ENCODE measurements around the gene DDX41.

The DDX41 gene

DNA sequence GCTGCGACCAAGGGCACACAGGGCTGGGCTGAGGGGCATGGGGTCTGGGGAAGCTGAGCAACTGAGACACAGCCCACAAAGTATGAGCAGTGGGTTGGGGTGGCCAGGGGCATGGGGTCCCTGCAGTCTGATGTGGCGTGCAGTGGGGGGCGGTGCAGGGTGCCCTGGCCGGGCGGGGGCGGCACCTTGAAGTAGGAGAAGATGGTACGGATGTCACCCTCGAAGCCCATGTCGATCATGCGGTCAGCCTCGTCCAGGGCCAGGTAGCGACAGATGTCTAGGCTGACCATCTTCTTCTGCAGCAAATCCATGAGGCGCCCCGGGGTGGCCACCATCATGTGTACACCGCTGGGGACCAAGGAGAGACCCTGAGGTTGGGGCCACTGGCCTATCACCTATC lies 3.3 kb downstream of the DDX41 start:
- DNase-seq (ENCODE audit: low spot score): no peak

DNA sequence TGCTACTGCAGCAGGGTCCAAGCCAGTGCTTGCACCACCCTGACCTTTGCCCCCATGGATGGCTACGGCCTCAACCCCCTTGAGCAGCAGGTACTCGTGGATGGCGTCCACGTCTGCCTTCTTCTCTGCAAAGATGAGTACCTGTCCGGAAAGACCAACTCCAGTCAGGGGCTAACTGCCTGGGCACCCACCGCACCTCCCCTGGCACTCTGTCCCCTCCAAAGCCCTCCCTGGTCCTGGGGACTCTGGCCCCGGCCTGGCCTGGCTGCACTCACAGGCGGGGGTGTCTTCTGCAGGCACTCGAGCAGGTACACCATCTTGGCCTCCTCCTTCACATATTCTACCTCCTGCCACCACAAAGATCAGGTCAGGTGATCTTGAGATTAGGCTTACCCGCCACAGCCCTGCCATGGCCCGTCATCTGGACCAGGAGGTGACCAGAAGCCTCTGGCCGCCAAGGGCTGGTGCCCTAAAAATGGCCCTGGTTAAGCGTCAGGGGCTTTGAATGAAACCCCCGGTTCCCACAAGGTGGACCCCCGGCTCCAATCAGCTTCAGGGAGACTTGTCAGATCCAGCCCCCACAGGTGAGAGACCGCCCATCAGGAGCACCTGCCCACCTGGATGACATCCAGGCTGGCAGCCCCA lies 3.9 kb downstream of the DDX41 start:
- no peak for DNase-seq (ENCODE audit: low spot score)

DNA sequence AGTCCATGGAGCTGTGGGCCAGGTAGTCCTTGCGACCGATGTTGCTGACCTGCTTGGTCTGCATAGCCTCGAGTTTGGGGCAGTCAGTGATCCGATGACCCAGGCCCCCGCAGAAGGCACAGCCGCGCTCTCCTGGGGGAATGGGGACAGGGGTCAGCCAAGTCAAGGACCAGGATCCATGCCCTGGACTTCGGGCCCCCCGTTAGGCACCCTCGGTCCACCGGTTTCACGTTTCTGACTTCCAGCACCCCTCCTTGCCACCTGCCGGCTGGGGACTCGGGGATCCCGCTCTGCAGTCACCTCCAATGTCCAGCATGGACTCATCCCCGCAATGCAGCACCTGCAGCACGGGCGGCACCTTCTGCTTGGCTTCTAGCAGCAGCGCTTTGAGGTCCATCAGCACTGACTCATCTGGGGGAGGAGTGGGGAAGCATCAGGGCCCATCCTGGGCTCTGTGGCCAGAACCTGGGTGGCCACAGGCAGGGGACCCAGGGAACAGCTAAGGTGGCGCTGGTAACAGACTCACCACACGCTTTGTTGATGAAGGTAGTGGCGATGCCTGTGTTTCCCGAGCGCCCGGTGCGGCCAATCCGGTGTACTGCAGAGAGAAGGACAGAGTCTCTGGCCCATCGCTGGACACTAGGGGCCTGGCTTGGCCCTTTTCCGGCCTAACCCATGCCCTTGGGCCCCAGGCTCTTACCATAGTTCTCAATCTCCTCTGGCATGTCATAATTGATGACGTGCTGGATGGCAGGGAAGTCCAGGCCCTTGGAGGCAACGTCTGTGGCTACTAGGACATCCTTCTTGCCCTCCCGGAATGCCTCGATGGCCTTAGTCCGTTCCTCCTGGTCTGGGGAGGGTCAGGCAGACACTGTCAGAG lies 4.7 kb downstream of the DDX41 start:
- no peak for DNase-seq (ENCODE audit: low spot score)

DNA sequence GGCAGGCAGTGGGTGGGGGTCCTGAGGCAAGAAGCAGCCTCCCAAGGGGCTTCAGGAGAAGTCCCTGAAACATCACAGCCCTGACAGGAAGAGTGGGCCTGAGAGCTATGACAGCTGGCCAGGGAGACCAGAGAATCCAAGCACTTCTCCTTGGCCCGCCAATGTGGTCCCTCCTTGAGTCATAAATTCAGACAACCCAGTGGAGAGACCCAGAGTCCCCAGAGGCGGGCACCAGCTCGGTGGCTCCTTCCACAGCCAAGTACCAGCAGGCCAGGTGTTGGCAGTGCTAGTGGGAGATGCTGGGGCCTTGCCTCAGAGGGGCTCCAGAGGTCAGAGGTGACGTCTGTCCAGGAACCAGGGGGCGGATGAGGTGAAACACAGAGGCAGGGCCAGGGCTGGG lies 5.6 kb downstream of the DDX41 start:
- DNase-seq (ENCODE audit: low spot score): no peak

DNA sequence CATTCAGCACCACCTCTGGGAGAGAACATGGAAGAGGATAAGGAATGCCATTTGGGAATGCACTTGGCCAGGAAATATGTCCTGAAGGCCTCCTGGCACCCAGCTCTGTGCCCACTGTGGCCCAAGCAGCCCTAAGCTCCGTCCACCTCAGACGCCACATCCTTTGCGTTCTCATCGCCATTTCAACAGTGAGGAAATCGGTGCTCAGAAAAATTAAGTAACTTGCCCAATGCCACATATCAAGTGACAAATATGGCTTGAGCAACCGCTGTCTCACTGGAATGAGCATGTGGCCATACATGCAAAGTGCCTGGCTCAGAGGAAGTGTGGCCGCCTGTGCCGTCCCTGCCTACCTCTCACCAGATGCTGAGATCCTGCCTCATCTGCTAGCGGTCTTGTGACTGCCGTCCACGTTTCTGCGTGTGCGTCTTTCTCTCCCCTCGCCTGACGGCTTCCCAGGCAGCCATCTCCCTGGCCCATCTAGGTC lies 6.2 kb downstream of the DDX41 start:
- DNase-seq (ENCODE audit: low spot score): no peak

DNA sequence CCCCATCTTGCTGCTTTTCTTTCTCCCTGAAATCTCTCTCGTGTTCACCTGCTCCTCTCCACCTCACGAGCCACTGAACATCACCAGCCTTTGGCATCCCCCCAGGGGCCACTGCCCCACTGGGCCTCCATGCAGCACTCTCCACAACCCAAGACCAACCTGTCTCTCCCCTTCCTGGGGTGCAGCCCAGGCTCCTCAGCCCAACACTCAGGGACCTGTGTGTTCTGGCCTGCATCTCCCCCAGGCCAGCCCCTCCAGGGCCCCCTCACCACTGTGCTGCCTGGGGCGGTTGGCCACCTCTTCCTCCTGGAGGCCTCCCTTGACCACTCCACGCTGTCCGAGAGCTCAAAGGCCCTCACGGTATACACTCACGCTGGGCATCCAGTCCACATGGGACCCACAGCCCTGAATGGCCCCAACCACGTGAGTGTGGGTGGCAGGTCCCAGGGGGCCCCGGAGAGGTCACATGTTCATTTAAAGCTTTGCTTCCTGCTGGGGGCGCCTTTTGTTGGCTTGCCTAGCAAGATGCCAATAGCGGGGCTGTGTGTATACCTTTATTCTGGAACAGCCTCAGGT lies 6.7 kb downstream of the DDX41 start:
- no peak for DNase-seq (ENCODE audit: low spot score)

DNA sequence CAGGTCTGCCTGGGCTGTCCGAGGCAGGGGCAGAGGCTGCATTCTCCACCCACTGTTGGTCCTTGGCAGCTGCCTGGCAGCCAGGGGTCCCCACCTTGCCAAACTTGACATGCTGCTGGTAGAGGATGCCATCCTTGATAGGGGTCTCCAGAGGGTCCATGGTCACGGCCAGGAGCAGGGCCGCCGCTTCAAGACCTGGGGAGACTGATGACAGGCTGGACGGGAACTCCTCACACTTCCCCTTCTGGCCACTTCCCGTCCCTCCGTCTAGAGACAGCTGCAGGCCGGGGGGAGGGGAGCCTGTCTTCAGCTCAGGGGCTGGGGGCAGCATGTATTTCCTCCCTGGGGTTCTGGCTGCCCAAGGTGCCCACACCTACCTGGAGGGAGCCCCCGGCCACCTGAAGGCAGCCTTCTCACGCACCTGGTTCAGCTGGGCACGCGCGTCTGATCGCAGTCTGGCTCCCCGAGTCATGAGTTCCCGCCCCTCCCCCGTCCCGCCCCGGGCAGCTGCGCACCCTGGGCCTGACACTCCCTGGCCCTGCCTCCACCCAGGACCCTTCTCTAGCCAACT lies 7.3 kb downstream of the DDX41 start, which contains the start of gene DOK3:
TSS of gene DOK3 (minus strand) at position 446 of the 571 bp plus-strand sequence. CDS start at position 160, 286 bp downstream.
- no peak for DNase-seq (ENCODE audit: low spot score)

DNA sequence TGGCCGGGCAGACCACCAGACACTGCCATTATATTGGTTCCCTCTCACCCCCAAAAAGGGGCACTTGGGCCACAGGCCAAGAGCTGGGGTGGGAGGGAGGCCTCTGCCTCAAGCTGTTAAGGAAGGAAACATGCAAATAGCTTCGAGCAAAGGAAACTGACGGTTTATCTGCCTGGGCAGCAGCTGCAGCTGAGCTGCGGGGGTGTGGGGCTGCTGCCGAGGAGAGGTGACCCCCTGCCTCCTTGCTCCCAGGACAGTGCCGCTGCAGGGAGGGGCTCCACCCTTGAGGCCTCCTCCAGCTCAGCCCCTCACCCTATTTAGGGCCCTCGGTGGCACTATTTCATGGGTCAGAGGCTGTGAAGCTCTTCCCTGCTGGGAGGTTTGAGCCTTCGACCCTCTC lies 7.9 kb downstream of the DDX41 start:
- no peak for DNase-seq (ENCODE audit: low spot score)

DNA sequence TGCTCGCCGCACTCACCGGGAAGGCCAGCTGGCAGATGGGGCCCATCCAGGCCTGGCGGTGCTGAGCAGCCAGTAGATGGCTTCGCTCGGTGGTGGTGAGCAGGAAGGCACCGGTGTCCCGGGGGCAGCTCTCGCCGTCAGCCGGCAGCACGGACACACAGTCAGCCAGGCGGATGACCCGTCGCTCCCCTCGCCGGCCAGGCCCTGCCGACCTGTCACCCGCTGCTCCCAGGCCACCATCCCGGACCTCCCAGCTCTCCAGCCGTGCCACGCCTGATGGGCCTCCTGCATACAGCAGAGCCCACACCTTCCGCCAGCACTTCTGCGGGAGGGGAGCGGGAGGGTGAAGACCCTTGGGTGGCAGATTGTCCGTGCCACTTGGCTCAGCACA lies 8.5 kb downstream of the DDX41 start:
- DNase-seq (ENCODE audit: low spot score): no peak

DNA sequence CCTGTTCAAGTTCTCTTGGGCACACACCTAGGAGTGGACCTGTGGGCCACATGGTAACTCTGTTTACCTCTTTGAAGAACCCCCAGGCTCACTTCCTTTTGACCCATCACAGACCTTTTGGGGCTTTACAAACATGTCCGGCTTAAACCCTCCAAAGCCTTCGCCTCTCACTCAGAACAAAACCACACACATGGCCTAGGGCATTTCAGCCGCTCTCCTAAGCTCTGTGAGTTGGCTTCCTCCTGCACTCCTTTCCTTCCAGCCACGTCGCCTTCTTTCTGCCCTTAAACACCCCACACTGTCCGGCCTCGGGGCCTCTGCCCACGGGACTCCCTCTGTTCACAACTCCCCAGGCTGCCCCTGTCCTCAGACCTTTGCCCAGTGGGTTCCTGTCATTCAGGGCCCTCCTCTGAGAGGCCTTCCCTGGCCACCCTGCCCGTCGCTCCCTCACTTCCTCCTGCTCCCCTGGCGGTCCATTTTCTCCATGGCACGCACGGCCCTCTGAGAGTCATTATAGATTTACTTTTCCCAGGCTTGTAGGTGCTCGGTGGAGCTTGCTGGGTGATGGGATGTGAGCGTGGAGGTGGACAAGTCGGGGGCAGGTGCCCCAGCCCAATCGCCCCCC lies 9.1 kb downstream of the DDX41 start:
- DNase-seq (ENCODE audit: low spot score): no peak

DNA sequence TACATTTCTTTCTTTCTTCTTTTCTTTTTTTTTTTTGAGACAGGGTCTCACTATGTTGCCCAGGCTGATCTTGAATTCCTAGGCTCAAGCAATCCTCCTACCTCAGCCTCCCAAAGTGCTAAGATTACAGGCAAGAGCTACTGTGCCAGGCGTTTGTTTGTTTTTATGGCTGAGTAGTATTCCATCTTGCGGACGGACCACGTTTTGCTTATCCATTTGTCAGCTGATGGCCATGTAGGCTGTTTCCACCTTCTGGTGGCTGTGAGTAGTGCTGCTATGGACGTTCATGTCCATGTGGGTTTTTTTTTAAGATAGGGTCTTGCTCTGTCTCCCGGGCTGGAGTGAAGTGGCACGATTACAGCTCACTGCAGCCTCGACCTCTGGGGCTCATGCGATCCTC lies 9.6 kb downstream of the DDX41 start:
- DNase-seq (ENCODE audit: low spot score): peak; percentile 31

DNA sequence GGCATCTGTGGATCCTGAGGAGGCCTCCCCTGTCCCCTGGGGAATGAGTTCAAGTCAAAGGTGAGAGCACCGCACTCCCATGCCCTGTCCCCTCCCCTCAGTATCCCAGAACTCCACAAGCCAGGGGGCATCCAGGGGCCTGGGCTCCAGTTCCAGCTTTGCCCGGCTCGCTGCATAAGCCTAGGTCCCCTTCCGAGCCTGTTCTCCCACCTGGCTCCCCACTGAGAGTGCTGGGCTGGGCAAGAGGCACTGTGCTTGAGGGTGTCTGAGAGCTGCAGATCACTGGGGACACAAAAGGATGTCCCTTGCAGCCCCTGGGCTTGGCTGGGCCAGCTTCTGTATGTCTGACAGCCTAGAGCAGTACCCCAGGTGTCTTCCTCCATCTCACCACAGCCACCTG lies 11.7 kb downstream of the DDX41 start:
- DNase-seq (ENCODE audit: low spot score): no peak

DNA sequence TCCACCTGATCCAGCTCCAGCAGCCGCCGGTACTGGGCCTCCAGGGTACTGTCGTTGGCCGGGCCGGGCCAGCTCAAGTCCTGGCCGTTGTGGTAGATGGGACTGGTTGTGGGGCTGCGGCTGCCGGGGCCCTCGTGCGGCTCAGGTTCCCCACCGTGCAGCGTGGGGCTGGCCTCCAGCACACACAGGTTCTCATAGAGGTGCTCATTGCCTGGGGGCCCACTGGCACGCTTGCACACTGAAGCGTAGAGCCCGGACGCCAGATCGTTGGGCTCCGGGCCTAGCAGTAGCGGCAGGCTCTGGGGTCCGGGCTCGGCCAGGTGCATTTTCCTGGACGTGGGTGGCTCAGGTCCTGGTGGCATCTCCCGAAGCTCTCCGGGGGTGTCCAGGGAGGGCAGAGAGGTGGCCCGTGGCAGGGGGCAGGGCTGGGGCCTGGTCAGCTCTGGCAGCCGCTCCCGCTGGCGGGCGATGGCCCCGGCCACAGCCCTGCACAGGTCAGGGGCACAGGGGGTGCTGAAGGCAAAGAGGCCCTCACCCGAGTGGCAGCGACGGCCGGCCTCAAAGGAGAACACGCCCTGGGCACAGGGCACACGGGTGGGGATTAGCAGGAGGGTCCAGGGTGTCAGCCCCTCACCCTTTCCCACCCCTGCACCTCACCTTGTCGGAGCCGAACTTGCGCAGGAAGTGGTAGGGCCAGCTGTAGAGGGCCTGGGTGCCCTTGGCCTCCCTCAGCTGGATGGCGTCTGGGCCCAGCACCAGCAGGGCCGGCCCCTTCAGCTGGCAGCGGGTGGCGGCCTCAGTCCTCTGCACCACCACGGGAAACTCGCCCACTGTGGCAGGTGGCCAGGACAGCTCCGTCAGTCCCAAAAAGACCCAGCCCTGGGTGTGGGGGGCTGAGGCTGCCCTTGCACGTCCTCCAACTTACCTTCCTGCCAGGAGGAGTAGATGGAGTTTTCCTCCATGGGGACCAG lies 12.4 kb downstream of the DDX41 start:
- no peak for DNase-seq (ENCODE audit: low spot score)

DNA sequence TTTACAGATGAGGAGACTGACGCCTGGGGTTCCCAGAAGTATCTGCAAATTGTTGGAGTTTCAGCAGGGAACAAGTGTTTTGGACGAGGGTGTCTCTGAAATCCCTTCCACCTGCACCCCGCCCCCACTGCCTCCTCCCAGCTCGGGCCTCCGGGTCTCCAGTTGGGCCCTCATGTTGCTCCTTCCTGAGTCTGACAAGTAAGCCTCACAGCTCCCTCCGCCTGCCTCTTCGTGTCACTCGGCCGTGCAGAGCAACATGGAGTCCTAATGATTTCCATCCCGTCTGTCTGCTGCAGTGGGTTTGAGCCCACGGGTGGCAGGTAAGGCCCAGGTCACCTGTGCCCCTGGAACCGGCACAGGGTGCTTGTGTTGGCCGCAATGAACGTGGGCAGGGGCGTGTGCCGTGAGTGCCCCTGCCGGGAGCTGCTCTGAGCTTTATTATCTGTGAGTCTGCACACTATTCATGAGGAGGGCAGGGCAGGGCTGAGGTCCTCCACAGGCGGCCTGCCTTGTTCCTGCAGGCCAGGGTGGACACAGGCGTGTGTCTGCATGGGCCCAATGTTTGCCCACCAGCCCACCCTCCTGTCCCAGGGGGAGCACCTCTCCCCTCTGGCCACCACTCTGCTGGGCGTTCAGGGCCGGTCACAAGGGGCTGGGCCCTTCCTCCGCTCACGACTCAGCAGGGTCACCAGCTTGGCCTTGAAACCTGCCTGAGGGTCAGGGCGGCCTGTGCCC lies 13.2 kb downstream of the DDX41 start:
- no peak for DNase-seq (ENCODE audit: low spot score)

DNA sequence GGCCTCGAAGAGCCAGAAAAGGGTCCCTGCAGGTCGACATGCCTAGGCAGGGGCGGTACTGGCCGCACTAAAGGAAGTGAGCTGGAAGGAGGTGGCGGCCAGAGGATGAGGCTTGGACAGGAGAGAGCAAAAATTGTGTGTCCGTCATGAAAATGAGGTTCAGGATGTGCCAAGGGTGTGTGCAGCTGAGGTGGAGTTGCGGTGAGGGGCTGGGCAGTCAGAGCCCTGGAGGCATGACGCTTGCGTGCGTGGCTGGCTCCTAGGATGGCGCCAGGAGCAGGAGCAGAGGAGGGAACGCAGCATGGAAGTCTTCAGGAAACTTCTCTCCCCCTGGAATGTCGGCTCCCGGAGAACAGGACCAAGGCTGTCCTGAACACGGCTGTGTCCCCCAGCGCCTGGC lies 13.9 kb downstream of the DDX41 start:
- DNase-seq (ENCODE audit: low spot score): no peak

DNA sequence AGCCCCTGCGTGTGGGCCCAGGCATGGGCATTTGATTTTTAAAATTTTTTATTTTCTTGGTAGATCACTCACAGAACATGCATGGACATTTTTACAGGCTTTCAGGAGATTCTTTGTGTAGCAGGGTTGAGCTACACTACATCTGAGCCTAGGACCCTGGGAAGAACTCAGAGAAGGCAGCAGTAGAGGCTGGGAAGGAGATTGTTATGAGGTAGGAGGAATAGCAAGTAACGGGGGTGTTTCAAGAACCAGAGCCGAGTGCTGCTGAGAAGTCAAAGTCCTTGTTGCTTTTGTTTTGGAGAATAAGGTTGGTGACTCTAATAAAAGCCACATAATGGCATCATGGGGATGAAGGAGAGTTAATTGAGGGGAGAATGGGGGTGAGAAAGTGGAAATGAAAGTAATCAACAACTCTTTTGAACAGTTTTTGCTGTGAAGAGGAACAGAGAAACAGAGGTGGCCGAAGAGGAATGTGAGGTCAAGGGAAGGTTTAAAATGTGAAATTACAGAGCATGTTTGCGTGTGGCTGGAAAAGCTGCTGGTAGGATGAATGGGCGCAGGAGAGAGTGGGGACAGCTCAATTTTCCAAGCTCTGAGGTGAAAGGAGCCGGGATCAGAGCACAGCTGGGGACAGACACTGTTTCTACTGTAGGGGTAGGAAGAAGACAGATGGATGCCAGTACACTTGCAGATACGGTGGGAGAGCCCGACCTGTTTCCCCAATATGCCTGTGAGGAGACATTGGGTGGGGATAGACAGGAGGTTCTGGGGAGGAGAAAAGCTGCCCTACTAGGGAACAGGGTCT lies 14.7 kb downstream of the DDX41 start:
- DNase-seq (ENCODE audit: low spot score): no peak

DNA sequence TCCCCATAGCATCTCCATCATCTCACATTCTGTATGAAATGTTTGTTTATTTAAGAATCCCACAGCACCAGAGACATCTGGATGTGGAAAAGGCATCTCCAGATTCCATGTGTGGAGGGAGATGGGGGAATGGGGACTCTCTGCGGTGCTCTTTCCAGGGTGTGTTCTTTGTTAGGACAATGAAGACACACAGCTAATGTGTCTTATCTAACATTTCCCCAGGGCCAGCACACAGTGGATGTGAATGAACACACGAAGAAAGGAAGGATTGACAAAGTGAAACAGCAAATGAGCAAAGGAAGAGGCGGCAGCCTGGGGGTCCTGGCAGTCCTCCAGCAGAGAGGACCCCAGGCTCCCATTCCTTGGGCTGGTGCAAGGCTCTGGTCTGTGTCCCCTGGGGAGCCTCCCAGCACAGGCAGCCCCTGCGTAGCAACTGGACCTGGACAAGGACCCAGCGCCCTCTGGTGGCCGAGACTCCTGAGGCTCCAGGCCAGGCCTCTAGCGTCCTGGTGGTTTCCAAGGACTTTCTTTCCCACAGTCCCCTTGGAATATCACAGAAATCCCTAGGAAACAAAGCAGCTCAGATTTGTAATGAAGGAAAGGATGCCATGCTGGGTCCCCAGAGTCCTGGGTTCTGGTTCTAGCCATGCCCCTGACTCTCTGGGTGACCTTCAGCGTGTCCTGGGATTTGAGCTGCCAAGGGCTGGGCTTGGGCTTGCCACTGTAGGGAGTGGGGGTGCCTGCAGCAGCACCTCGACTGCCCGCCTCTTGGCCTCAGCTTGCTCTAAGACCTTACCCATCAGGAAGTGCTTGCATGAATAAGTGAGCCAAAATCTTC lies 15.9 kb downstream of the DDX41 start:
- peak; percentile 90 for DNase-seq (ENCODE audit: low spot score)

DNA sequence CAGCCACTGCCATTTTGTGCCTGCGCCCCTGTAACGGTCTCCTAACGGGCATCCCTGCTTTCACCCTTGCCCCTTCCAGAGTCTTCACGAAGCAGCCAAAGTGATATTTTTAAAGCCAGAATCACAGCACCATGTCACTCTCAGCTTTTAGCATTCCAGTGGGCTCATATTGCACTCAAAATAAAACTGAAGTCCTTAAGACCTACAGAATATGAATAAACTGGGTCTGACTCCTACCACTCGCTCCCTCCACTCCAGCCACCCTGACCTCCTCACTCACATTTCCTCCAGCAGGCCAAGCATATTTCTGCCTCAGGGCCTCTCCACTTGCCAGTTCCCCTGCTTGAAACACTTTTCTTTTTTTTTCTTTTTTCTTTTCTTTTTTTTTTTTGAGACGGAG lies 16.9 kb downstream of the DDX41 start:
- no peak for DNase-seq (ENCODE audit: low spot score)

Measured in cerebellar cortex (tissue), 1 donor.